ENCODE results near the gene FUZ.
A peak's percentile ranks its signal among the peaks of the same experiment; 100 is the strongest.

FUZ gene

DNA sequence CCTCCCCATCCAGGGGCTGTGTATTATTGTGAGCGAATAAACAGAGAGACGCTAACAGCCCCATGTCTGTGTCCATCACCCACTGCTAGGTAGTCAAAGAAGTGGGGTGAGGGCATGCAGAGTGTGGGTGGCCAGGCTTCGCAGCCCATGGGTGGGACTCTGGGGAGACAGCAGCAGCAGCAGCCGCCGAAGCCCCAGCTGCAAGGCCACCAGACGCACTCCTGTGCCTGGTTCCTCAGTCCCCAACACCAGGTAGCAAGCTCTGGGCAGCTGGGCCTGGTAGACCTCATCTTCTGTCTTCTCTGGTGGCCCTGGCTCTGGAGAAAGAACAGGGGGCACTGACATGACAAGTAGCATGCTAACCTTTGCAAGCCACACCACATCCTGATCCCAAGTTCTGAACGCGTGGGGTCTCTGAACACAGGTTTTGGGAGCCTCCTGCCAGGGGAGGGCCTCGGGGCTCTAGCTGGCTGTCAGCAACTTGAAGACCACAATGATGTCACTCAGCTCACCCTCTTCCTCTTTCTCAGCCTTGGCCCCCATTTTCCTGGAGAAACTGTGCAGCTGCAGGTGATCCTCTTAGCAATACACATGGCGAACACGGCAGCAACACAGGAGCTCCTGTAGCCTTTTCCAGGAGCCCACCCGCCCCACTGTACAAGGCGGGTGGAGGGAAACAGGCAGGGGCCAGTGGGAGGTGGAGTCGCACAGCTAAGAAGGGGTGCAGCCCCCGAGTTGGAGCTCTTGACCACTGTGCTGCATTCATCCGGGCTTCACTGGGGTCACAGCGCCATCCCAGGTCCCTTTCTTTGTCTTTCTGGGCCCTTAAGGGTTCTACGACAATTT is 5.8 kb downstream of the FUZ start:
- peak; percentile 35; the same call in 1 of the 2 replicates for TF ChIP-seq POLR2AphosphoS5 (IDR thresholded peaks at IDR 0.05; ENCODE audit: low read depth, low read length)
- no peak for TF ChIP-seq FOXP2 (optimal IDR thresholded peaks at IDR 0.05; ENCODE audit: borderline replicate concordance, extremely low read depth, extremely low read length, insufficient read depth)

DNA sequence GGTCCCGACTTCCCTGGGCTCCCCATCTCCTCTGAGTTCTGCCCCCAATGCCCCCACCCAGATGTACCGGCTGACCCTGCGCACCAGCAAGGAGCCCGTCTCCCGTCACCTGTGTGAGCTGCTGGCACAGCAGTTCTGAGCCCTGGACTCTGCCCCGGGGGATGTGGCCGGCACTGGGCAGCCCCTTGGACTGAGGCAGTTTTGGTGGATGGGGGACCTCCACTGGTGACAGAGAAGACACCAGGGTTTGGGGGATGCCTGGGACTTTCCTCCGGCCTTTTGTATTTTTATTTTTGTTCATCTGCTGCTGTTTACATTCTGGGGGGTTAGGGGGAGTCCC is 6.5 kb downstream of the FUZ start:
- no peak for TF ChIP-seq SIN3A (IDR thresholded peaks at IDR 0.05; ENCODE audit: borderline replicate concordance, insufficient read depth, low read length)
- TF ChIP-seq TAF1 (IDR thresholded peaks at IDR 0.05; ENCODE audit: borderline replicate concordance, insufficient read depth, low read length), result no peak
- TF ChIP-seq, protein P1, sequence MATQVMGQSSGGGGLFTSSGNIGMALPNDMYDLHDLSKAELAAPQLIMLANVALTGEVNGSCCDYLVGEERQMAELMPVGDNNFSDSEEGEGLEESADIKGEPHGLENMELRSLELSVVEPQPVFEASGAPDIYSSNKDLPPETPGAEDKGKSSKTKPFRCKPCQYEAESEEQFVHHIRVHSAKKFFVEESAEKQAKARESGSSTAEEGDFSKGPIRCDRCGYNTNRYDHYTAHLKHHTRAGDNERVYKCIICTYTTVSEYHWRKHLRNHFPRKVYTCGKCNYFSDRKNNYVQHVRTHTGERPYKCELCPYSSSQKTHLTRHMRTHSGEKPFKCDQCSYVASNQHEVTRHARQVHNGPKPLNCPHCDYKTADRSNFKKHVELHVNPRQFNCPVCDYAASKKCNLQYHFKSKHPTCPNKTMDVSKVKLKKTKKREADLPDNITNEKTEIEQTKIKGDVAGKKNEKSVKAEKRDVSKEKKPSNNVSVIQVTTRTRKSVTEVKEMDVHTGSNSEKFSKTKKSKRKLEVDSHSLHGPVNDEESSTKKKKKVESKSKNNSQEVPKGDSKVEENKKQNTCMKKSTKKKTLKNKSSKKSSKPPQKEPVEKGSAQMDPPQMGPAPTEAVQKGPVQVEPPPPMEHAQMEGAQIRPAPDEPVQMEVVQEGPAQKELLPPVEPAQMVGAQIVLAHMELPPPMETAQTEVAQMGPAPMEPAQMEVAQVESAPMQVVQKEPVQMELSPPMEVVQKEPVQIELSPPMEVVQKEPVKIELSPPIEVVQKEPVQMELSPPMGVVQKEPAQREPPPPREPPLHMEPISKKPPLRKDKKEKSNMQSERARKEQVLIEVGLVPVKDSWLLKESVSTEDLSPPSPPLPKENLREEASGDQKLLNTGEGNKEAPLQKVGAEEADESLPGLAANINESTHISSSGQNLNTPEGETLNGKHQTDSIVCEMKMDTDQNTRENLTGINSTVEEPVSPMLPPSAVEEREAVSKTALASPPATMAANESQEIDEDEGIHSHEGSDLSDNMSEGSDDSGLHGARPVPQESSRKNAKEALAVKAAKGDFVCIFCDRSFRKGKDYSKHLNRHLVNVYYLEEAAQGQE (IDR thresholded peaks at IDR 0.05; ENCODE audit: insufficient read depth in 1 of 2, low read depth in 2 of 2, low read length in 2 of 2), result no peak
- no peak for TF ChIP-seq POLR2AphosphoS5 (IDR thresholded peaks at IDR 0.05; ENCODE audit: low read depth, low read length)
- TF ChIP-seq FOXP2 (optimal IDR thresholded peaks at IDR 0.05; ENCODE audit: borderline replicate concordance, extremely low read depth, extremely low read length, insufficient read depth), result no peak

DNA sequence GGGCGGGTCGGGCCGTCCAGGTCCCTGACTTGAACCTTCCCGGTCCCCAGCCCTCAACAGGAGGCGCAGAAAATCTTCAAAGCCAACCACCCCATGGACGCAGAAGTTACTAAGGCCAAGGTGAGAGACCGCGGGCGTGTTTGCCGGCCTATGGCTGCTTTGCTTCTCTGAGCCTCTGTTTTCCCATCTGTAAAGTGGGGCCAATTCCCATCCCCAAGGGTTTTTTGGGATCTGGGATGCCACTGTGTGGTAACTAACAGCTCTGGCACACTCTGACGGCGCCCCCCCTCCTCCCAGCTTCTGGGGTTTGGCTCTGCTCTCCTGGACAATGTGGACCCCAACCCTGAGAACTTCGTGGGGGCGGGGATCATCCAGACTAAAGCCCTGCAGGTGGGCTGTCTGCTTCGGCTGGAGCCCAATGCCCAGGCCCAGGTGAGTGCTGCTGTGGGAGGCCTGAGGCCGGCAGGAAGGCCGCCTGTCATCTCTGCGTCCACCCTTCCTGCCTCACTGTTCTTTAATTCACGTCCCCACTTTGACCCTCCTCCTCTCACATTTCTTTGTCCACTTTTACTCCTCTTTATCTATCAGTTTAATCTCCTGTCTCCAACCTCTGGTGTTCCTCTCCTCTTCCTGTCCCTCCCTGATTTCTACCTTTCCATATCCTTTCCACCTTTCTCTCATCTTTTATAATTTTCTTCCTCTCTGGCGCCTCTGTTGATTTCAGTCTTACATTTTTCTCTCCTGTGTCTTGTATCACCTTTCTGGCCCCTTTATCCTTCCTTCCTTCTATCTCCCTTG is 7.1 kb downstream of the FUZ start:
- no peak for TF ChIP-seq POLR2AphosphoS5 (IDR thresholded peaks at IDR 0.05; ENCODE audit: low read depth, low read length)
- TF ChIP-seq SIN3A (IDR thresholded peaks at IDR 0.05; ENCODE audit: borderline replicate concordance, insufficient read depth, low read length), result no peak

DNA sequence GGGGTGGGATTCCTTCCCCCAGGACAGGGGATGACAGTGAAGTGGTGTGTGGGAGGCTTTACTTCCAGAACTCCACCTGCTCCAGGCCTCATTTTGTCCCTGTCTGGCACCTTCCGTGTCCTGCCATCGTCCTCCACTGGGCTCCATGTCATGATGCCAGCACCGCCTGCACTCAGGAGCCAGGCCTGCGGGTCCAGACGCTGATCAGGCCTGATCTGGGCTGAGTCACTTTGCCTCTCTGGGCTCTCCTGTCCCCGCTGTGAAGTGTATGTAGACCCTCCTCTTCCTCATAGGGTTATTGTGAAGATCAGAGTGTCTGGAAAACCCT is 9.6 kb downstream of the FUZ start:
- TF ChIP-seq, protein P1 (IDR thresholded peaks at IDR 0.05; ENCODE audit: insufficient read depth in 1 of 2, low read depth in 2 of 2, low read length in 2 of 2), result no peak
- TF ChIP-seq SIN3A (IDR thresholded peaks at IDR 0.05; ENCODE audit: borderline replicate concordance, insufficient read depth, low read length), result no peak
- TF ChIP-seq TAF1 (IDR thresholded peaks at IDR 0.05; ENCODE audit: borderline replicate concordance, insufficient read depth, low read length), result no peak
- no peak for TF ChIP-seq FOXP2 (optimal IDR thresholded peaks at IDR 0.05; ENCODE audit: borderline replicate concordance, extremely low read depth, extremely low read length, insufficient read depth)
- TF ChIP-seq POLR2AphosphoS5 (IDR thresholded peaks at IDR 0.05; ENCODE audit: low read depth, low read length), result no peak

DNA sequence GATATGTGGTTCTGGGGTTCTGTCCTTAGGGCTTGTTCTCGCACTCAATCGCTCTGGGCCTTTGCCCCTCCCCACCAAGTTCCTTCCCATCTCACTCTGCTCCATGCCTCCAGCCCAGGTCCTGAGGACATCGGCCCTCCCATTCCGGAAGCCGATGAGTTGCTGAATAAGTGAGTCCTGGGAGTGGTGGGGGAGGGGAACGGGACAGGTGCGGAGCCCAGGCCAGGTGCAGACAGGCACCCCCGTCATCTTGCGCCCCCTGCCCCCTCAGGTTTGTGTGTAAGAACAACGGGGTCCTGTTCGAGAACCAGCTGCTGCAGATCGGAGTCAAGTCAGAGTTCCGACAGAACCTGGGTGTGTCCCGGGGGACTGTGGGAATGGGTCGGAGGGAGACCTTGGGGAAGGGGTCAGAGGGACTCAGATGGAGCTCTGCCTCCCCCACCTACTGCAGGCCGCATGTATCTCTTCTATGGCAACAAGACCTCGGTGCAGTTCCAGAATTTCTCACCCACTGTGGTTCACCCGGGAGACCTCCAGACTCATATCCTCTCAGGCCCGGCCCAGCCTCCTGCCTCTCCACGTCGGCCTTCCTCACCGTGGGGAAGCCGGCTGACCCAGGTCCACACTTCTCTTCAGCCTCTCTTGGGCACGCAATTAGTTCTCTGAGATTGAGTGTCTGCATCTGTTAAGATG is 10.1 kb downstream of the FUZ start:
- TF ChIP-seq FOXP2 (optimal IDR thresholded peaks at IDR 0.05; ENCODE audit: borderline replicate concordance, extremely low read depth, extremely low read length, insufficient read depth) (peak; percentile 19), SIN3A (IDR thresholded peaks at IDR 0.05; ENCODE audit: borderline replicate concordance, insufficient read depth, low read length) (no peak)

DNA sequence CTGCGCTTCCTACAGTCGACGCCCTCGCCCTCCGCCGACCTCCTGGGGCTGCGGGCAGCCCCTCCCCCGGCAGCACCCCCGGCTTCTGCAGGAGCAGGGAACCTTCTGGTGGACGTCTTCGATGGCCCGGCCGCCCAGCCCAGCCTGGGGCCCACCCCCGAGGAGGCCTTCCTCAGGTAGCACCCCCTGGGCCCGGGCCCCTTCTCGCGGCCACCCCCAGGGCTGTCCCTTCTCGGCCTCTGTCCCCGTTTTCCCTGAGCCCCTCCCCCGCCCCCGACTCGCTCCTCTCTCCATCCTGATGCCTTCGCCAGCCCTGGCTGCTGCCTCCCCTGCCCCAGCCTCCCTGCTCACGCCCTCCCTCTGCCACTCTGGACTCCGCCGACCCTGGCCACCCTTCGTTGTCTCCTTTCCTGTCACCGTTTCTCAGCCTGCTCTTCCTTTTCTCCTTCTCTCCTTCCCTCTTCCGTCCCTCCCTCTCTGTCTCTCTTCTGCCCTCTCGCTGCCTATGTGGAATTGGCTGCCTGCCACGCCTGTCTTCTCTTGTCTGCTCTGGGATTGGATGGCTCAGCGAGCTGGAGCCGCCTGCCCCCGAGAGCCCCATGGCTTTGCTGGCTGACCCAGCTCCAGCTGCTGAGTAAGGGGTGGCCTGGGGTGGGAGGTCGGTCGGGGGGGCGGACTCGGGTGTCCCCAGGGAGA is 11.0 kb downstream of the FUZ start:
- TF ChIP-seq POLR2AphosphoS5 (IDR thresholded peaks at IDR 0.05; ENCODE audit: low read depth, low read length), result no peak; the same call in 1 of the 2 replicates
- peak; percentile 17 for TF ChIP-seq FOXP2 (optimal IDR thresholded peaks at IDR 0.05; ENCODE audit: borderline replicate concordance, extremely low read depth, extremely low read length, insufficient read depth)

DNA sequence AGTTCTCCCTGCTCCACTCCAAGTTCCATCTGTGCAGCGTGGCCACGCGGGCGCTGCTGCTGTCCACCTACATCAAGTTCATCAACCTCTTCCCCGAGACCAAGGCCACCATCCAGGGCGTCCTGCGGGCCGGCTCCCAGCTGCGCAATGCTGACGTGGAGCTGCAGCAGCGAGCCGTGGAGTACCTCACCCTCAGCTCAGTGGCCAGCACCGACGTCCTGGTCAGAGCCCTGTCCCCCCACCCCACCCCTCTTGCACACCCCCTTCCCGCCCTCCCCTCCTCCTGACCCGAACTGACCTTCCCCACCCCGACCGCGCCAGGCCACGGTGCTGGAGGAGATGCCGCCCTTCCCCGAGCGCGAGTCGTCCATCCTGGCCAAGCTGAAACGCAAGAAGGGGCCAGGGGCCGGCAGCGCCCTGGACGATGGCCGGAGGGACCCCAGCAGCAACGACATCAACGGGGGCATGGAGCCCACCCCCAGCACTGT is 11.6 kb downstream of the FUZ start:
- TF ChIP-seq SIN3A (IDR thresholded peaks at IDR 0.05; ENCODE audit: borderline replicate concordance, insufficient read depth, low read length) (no peak), TAF1 (IDR thresholded peaks at IDR 0.05; ENCODE audit: borderline replicate concordance, insufficient read depth, low read length) (no peak), FOXP2 (optimal IDR thresholded peaks at IDR 0.05; ENCODE audit: borderline replicate concordance, extremely low read depth, extremely low read length, insufficient read depth) (no peak), POLR2AphosphoS5 (IDR thresholded peaks at IDR 0.05; ENCODE audit: low read depth, low read length) (no peak)
- TF ChIP-seq, protein P1 (IDR thresholded peaks at IDR 0.05; ENCODE audit: insufficient read depth in 1 of 2, low read depth in 2 of 2, low read length in 2 of 2), result no peak
